ENCODE measurements around the gene UBE2A. TPM values are rescaled to one million over a fixed set of nuclear protein-coding genes. Genes with fewer than 3 reads are reported as not detected.

Gene UBE2A
- total and polyA plus RNA-seq, 10 of the 15 experiments (the other 5 are each of a cell fraction or from before 2014, with no cell fraction given) = 20.8 to 121 (median 48.4) TPM

DNA sequence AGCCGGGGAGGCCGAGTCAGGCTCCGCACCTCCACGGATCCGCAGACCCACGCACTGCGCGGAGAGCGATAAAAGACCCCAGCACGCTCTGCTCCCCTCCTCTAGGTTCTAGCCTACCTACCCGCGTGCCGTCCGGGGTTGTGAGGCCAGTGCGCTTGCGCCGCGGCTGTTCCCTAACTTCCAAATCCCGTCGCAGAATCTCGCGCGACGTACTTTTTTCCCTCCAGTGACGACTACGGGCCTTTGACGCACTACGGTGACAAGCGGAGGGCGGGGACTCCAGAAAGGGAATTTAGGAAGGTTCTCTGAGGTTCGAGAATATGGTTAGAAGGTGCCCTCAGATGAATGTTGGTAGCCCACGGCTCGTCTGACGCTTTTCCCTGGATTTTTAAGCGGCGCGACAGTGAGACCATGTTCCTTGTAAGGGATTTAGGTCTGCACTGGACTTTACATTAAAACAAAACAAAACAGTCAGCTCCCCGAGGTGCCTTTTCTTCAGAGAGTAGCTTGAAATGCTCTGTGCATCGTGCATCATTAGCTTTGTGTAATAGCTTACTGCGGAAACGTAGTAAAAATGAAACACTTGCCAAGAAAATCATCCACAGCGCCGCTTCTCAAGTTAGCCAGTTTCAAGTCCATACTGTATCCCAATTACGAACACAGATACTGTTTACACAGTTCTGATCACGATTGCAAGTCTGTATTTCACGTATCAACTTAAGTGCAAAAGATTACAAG, 32.1 kb downstream of the UBE2A start, which contains the start of gene NKRF (continued):
- TF ChIP-seq, protein P1, sequence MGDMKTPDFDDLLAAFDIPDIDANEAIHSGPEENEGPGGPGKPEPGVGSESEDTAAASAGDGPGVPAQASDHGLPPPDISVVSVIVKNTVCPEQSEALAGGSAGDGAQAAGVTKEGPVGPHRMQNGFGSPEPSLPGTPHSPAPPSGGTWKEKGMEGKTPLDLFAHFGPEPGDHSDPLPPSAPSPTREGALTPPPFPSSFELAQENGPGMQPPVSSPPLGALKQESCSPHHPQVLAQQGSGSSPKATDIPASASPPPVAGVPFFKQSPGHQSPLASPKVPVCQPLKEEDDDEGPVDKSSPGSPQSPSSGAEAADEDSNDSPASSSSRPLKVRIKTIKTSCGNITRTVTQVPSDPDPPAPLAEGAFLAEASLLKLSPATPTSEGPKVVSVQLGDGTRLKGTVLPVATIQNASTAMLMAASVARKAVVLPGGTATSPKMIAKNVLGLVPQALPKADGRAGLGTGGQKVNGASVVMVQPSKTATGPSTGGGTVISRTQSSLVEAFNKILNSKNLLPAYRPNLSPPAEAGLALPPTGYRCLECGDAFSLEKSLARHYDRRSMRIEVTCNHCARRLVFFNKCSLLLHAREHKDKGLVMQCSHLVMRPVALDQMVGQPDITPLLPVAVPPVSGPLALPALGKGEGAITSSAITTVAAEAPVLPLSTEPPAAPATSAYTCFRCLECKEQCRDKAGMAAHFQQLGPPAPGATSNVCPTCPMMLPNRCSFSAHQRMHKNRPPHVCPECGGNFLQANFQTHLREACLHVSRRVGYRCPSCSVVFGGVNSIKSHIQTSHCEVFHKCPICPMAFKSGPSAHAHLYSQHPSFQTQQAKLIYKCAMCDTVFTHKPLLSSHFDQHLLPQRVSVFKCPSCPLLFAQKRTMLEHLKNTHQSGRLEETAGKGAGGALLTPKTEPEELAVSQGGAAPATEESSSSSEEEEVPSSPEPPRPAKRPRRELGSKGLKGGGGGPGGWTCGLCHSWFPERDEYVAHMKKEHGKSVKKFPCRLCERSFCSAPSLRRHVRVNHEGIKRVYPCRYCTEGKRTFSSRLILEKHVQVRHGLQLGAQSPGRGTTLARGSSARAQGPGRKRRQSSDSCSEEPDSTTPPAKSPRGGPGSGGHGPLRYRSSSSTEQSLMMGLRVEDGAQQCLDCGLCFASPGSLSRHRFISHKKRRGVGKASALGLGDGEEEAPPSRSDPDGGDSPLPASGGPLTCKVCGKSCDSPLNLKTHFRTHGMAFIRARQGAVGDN (IDR thresholded peaks at IDR 0.05) = no peak
- TF ChIP-seq MYB (IDR thresholded peaks at IDR 0.05; ENCODE audit: borderline replicate concordance, low read depth, low read length) (no peak), SPI1 (IDR thresholded peaks at IDR 0.05; ENCODE audit: borderline replicate concordance, insufficient read depth, low read depth, low read length) (no peak), NFIC (IDR thresholded peaks at IDR 0.05; ENCODE audit: low read depth, low read length) (no peak), ZBED1 (IDR thresholded peaks at IDR 0.05; ENCODE audit: borderline replicate concordance) (no peak), SMARCA5 (IDR thresholded peaks at IDR 0.05) (no peak), CREB1 (IDR thresholded peaks at IDR 0.05; ENCODE audit: low read depth) (peak; percentile 95), ASH2L (IDR thresholded peaks at IDR 0.05; ENCODE audit: borderline replicate concordance, low read depth) (no peak)
- TF ChIP-seq, protein P2, sequence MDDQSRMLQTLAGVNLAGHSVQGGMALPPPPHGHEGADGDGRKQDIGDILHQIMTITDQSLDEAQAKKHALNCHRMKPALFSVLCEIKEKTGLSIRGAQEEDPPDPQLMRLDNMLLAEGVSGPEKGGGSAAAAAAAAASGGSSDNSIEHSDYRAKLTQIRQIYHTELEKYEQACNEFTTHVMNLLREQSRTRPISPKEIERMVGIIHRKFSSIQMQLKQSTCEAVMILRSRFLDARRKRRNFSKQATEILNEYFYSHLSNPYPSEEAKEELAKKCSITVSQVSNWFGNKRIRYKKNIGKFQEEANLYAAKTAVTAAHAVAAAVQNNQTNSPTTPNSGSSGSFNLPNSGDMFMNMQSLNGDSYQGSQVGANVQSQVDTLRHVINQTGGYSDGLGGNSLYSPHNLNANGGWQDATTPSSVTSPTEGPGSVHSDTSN (IDR thresholded peaks at IDR 0.05; ENCODE audit: insufficient replicate concordance, low read depth, low read length) = no peak
- TF ChIP-seq, protein P3, sequence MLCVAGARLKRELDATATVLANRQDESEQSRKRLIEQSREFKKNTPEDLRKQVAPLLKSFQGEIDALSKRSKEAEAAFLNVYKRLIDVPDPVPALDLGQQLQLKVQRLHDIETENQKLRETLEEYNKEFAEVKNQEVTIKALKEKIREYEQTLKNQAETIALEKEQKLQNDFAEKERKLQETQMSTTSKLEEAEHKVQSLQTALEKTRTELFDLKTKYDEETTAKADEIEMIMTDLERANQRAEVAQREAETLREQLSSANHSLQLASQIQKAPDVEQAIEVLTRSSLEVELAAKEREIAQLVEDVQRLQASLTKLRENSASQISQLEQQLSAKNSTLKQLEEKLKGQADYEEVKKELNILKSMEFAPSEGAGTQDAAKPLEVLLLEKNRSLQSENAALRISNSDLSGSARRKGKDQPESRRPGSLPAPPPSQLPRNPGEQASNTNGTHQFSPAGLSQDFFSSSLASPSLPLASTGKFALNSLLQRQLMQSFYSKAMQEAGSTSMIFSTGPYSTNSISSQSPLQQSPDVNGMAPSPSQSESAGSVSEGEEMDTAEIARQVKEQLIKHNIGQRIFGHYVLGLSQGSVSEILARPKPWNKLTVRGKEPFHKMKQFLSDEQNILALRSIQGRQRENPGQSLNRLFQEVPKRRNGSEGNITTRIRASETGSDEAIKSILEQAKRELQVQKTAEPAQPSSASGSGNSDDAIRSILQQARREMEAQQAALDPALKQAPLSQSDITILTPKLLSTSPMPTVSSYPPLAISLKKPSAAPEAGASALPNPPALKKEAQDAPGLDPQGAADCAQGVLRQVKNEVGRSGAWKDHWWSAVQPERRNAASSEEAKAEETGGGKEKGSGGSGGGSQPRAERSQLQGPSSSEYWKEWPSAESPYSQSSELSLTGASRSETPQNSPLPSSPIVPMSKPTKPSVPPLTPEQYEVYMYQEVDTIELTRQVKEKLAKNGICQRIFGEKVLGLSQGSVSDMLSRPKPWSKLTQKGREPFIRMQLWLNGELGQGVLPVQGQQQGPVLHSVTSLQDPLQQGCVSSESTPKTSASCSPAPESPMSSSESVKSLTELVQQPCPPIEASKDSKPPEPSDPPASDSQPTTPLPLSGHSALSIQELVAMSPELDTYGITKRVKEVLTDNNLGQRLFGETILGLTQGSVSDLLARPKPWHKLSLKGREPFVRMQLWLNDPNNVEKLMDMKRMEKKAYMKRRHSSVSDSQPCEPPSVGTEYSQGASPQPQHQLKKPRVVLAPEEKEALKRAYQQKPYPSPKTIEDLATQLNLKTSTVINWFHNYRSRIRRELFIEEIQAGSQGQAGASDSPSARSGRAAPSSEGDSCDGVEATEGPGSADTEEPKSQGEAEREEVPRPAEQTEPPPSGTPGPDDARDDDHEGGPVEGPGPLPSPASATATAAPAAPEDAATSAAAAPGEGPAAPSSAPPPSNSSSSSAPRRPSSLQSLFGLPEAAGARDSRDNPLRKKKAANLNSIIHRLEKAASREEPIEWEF (IDR thresholded peaks at IDR 0.05; ENCODE audit: insufficient replicate concordance, low read depth, low read length) = no peak
- TF ChIP-seq, protein P4, sequence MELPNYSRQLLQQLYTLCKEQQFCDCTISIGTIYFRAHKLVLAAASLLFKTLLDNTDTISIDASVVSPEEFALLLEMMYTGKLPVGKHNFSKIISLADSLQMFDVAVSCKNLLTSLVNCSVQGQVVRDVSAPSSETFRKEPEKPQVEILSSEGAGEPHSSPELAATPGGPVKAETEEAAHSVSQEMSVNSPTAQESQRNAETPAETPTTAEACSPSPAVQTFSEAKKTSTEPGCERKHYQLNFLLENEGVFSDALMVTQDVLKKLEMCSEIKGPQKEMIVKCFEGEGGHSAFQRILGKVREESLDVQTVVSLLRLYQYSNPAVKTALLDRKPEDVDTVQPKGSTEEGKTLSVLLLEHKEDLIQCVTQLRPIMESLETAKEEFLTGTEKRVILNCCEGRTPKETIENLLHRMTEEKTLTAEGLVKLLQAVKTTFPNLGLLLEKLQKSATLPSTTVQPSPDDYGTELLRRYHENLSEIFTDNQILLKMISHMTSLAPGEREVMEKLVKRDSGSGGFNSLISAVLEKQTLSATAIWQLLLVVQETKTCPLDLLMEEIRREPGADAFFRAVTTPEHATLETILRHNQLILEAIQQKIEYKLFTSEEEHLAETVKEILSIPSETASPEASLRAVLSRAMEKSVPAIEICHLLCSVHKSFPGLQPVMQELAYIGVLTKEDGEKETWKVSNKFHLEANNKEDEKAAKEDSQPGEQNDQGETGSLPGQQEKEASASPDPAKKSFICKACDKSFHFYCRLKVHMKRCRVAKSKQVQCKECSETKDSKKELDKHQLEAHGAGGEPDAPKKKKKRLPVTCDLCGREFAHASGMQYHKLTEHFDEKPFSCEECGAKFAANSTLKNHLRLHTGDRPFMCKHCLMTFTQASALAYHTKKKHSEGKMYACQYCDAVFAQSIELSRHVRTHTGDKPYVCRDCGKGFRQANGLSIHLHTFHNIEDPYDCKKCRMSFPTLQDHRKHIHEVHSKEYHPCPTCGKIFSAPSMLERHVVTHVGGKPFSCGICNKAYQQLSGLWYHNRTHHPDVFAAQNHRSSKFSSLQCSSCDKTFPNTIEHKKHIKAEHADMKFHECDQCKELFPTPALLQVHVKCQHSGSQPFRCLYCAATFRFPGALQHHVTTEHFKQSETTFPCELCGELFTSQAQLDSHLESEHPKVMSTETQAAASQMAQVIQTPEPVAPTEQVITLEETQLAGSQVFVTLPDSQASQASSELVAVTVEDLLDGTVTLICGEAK (IDR thresholded peaks at IDR 0.05; ENCODE audit: borderline replicate concordance) = no peak

Data from GM12878 (cell line).